Stimulated activated naive CD4-positive, alpha-beta T cell treated with Interleukin-2 at 50 U/mL for 16 hours (primary cell): Measurements from ENCODE around the gene RAB17.
"Not testable (repeated sequence)": the region's sequence is repeated elsewhere in the genome, so short reads cannot be mapped to it uniquely, and the experiment has no call there.

Experiments used
- DNase-seq: peaks from one replicate; lab custom pipeline; 2025; lab: John Stamatoyannopoulos, UW

Gene RAB17

DNA sequence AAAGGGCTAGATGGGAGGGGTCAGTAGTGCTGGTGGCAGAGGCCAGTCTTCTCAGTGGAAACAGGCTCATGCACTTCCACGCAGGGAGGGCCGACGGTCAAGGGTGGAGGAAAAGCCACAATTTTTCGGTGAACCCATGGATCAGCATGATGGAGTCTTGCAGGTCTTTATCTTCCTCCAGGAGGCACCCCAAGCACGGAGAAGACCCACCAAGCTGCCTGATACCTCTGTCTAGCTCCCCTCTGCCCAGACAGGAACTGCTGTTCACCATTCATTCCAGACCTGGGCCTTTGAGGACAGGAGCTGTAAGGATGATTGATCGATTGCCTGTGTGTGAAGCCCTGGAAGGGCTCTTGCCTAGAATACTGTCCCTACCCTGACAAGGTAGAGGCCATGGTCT is 34.0 kb upstream of the RAB17 start:
- DNase-seq = no peak

DNA sequence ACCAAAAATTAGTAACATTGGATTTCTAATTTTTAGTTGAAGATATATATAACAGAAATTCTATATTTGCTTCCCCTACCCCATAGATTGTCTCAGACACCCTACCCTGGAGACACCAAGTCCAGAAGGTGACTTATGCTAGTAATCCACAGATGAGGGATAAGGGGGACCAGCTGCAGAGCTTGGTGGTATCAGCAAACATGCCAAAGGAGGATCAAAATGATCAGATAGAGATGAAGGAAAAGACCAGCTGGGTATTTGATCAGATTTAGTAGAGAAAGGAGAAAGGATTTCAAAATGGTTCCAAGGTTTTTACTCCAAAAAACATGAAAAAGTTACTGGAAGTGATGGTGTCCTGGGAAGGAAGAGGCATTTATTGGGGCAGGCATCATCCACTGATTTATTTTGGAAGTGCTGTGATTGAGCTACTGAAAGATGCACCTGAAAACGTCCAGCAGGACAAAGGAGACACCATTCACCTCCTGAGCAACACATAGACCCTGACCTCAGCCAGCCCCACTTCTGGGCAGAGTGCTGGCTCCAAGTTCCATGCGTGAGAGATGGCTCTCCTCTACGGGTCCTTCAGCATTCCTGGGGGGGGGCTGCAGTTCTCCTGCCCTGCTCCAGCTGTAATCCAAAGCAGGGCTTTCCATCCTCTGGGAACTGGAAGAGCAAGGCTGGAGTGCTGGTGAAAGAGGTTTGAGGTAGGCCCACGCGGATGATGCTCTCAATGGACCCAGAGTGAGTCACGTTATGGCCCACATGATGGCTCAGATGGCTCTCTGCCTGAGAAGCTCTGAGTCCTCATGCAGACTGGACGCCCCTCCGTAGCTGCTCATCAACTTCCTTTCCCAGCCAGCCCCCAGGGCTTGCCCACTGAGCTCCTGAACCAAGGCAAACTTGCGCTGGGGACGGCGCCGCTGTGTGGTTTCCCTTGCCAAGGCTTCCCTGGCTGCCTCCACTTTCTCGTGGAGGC is 33.2 kb upstream of the RAB17 start:
- no peak for DNase-seq

DNA sequence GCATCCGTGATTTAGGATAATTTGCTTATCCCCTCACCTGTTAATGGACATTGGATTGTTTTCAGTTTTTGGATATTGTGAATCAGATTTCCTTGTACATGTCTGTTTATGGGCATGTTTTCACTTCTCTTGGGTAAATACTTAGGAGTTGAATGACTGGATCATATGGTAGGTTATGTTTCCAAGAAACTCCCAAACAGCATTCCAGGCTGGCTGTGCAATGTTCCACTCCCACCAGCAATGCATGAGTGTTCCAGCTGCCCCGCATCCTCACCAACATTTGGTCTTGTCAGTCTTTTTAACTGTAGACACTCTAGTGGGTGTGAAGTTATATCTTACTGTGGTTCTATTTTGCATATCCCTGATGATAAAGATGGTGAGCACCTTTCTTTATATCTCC is 27.9 kb upstream of the RAB17 start:
- DNase-seq = no peak

DNA sequence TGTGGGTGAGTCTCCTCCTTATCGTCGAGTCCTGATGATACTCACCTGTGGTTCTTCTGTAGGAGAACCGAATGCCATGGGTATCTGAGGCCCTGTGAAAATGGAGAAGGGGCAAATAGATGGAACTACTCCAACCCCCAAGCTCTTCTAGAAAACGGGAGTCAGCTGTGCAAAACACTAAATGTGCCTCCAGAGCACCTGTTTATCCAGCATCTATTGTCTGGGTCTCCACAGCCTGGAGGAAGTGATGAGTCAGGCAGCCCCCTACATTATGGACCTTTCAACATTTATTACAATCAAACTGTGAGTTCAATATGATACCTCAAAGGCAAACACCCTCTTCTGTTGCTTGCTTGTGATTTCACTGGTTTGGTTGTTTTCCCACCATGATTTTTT is 27.1 kb upstream of the RAB17 start:
- no peak for DNase-seq

DNA sequence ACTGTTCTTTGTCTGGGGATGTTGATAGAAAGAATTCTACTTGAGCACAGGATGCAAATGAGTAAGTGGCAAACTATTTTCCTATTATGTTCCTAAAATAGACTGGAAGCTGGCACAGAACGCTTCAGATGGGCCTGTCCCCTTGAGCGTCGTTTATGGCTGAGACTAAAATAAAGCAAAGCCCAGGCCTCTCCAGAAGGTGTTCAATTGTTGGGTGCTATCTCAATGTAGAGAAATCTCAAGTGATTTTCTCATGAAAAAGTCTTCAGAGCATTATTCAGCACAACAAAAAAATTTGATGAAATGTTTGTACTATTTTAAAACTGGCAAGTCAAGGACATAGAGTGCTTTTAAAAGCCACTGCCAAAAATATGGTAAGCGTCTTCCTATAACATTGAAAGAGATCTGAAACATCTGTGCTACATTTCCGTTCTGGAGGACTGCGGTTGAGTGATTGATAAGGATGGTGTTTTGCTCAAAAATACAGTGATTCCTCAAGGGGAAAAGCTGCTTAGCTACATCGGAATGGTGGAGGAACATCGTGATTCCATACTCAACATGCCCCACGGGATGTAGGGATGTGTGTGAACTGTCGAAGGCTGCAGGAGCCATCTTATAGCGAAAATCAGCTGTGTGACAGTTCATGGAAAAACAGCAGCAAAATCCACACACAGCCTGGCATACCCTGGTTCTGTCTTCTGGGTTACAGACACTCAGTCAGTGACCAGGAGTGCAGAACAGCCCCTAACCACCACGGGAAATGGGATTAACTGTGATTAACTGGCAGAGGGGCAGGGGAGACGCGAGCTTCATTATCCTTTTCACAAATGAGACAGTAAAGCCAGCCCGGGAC is 26.4 kb upstream of the RAB17 start:
- no peak for DNase-seq

DNA sequence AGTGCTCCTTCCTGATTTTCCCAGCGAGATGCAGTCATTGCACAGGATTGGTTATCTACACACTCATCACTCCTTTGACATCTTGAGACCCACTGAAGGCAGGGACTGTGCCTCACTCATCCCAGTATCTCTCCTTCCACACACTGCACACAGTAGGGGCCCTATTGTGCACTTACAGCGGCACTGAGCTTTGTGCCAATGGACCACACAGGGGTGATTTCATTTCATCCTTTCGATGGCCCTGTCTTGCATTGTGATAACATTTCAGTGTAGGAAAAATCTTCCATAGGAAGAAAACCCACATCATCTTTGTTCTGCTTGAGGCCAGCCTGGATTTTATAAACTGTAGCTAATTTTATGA is 25.8 kb upstream of the RAB17 start:
- DNase-seq = no peak

DNA sequence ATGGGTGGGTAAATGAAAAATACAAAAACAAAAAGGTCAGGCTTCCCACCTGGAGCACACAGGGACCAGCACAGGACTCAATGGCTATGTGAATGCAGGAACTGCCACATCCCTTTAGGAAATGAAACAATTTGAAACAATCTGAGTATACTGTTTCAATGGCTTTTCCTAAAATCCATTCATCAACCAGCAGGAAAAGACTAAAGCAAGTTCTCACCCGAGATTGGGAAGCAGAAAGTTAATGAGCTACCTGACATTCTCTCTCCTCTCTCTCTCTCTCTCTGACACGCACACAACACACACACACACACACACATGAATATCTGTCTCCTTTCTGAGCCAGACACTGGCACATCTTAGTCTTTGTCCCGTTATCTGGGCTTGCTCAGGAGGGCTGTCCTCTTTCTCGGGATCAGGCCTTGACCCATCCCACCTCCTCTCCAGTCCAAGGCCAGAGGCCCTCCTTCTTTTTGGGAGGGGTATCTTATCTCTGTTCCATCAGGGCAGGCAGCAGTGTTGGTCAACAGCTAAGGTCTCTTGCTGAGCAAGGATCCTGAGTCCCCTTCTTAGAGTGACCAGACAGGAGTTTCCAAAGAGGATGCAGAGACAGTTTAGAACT is 25.2 kb upstream of the RAB17 start:
- no peak for DNase-seq

DNA sequence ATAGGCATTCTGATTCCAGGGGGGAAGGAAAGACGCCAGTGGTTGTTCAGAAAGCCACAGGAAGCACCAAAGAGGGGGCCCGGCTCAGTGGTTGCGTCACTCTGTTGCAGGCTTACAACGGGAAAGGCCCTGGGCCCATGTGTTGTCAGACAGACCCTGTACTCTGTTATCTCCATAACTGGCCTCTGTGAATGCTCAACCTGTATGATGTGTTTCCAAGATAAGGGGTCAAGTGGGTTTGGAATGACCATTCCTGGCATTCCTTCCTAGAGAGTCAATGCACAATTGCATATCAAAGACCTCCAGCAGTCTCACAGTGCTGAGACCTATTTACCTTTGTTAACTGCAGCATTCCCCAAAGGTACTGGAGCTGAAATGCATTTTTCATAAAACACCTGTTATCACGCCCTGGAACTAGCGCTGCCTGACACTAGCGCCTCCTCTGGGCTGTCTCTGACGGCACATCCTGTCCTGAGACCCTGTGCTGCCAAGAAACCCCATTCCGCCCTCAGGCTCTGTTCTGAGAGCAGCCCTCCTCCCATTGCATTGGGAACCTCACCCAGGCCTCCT is 23.7 kb upstream of the RAB17 start:
- DNase-seq = no peak

DNA sequence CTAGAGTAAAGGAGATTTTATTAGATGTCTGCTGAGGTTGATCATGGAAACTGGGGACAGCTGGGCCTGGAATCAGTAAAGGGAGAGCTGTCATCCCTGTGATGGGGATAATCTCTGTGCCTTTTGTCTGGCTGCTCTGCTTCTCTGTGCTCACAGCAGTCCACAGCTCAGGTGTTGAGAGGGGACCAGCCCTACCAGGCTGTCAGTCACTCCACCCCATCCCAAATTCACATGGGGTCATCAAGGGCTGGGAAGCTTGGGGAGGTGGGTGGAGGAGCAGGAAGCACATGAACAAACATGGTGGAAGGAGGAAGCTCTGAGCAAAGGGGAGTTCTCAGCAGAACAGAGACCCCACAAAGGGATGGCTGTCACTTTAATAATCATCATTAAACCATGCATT is 23.1 kb upstream of the RAB17 start:
- no peak for DNase-seq

DNA sequence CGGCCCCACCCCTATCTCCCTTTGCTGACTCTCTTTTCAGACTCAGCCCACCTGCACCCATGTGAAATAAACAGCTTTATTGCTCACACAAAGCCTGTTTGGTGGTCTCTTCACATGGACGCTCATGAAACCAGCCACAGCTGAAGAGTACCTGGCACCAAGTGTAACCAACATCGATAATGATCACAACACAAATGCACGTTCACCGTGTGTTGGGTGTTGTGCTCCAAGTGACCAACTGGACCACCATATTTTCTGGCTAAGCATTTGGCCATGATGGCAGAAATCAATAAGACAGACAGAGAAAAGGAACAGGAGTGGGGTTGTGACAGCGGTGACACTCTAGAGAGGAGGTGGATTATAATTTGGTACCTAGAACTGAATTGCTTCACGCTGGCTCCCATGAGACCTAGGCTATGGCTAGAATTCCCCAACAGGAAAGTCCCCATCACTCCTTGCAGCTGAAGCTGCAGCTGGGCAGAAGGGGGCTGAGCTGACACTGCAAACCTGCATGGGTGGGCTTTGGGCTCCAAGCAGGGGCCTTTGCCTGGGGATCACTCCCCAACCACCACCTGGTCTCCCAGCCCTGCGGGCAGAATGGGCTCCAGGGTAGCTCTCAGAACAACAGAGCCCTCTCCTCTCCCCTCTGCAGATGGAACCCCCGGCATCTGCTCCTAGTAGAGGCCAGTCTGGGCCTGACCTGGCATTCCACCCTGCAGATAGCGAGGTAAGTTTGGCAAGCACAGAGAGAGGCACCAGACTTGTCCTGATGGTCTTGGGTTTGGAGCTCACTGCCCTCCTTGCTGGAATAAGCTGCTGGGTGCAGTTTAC is 22.2 kb upstream of the RAB17 start:
- no peak for DNase-seq

DNA sequence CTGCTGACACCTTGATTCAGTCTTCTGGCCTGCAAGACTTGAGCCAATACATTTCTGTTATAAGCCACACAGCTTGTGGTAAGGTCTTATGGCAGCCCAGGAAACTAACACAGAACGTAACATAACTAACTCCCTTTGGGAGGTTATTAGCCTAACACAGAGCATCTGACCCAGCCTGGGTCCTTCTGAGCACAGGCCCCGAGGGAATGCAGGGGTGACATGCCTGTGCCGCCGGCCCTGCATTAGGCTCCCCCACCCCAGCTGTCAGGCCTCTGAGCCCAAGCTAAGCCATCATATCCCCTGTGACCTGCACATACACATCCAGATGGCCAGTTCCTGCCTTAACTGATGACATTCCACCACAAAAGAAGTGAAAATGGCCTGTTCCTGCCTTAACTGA is 16.0 kb upstream of the RAB17 start:
- not testable (repeated sequence) for DNase-seq

DNA sequence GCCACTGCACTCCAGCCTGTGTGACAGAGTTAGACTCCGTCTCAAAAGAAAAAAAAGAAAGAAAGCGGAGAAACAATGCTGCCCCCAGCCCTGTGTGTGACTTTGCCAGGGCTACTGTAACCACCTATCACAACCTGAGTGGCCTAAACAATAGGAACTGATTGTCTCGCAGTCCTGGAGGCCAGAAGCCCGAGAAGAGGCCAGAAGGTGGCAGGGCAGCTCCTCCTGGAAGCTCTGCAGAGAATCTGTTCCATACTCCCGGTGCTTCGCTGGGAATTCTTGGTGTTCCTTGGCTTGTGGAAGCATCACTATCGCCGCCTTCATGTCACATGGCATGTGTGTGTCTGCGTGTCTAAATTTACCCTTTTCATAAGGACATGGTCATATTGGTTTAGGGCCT is 14.4 kb upstream of the RAB17 start:
- no peak for DNase-seq

DNA sequence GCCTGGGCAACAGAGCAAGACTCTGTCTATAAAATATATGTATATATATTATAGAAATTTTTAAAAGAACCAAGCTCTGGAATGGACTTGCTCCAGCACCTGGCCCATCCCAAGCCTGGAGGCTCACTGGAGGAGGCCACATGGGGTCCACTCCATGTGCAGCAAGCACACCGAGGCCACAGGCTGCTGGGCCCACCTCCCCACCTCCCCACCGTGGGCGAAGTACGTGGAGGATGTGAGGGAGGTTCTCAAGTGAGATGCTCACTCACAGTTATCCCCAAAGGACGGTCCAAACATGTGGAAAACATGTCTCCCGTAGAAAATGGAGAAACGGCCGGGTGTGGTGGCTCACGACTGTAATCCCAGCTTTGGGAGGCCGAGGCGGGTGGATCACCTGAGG is 13.9 kb upstream of the RAB17 start:
- DNase-seq = no peak

DNA sequence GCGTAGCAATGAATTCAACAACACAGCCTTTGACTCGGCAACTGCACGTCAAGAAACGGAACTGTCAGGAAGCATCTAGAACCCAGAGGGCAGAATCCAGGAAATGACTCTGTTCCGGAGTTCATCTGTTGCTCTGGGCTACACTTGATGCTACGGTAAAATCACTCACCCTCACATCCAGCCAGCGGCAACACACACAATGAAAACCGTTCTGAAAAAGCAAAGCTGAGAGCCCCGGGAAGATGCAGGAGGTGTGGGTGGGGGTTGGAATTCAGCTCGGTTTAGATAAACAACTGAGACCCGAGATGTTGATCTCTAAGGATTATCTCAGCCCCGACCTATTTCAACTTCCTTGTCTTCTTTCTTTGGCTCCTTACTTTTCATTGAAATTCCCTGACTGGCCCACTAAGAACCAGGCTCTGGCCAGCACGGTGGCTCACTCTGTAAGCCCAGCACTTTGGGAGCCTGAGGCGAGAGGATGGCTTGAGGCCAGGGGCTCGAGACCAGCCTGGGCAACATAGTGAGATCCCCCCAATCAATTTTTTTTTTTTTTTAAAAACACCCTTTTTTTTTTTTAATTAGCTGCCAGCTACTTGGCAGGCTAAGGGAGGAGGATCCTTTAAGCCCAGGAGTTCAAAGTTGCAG is 13.3 kb upstream of the RAB17 start:
- peak; percentile 35 for DNase-seq

DNA sequence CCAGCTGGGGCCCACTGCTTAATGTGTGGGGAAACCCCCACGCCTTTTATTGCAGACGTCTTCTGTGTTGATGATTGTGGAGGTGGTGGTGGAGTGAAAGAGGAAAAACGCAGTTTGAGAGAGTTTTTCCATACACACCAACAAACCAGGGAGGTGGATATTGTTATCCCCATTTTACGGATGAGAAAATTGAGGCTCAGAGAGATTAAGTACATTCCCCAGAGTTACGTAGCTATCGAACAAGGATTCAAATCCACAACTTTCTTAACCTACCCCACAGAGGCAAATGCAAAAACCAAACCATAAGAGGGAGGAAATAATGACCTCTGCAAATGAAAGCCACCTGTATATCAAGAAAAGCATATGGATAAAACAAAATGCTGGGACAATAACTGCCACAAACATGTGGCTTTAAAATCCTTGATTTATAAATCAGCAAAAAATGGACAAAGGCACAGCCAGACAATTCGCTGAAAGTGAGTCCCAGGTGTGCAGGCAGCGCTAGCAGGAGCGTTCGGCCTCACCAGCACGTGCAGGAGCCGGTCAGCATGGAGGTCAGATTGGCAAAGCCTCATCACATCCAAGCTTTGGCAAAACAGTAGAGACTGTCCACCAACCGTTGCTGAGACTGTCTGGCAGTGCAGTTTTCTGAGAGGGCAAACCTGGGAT is 12.6 kb upstream of the RAB17 start:
- DNase-seq = no peak

DNA sequence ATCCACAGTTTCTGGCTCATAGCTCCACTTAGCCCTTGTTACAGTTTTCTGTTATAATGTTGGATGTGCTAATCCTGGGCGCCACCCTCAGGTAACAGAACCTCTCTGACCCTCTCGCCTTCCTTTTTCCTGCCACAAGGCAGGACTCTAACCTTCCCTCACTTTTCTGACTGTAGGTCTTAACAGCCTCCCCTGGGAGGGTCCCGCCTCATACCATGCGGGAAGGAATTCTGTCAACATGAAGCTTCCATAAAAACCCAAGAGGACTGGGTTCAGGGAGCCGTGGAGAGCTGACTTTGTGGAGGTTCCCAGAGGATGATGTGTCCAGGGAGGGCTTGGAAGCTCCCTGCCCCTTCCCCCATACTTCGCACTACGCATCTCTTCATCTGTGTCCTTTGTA is 11.9 kb upstream of the RAB17 start:
- DNase-seq = no peak

DNA sequence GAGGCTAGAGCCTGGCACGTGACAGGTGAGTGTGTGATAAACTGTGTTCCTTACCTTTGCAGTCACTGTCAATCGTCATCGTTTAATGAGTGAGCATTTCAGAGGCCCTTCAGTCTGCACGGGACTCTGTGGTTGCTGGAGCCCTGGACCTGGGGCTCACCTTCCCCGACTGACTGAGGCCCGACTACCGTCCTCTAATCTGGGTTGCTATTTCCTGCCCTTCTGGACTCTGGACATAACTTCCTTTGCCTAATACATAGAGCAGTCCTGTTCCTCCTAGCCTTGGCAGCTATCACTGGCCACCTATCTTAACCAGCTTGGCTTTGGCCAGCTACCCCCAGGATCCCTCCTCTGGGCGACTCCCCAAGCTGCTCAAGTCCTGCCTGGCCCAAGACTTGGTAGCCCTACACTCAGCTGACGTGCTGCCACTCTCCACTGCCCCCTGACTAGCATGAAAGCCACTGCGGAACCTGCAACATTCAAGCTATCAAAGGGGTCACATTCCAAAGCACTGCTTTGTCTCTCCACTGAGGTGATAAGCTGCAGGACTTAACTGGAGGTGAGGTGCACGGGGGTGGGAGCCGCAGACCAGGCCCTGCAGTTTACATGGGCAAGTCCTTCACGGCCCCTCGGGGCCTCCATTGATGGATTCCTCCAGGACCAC is 11.1 kb upstream of the RAB17 start:
- DNase-seq = no peak

DNA sequence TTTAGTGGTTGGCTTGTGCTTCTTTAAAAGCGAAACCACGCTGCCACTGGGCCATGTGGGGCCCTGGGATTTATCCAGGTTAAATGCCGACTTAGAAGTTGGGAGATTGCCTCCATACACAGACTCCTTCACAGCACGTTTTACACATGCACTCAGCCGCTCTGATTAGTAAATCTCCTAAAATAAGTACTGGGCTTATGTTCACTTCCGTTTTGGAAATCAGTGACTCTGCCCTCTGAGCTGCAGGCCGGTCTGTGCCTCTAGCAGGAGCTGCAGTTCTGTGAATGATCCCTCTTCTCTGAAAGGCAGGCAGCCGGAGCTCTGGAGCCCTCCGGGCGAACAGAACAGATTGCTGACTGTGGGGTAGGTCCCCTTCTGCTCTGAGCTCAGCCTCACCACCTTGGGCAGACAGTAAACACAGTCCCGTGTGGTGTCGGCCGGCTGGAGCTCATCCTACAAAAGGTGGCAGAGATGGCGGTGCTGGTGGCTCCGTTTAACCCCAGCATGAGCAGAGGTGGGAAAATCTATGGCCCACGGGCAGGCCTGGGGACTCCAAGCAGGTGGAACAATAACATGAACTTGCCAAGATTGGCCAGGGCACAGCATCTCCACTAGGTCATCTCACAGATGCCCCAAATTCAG is 9.8 kb upstream of the RAB17 start:
- DNase-seq = no peak

DNA sequence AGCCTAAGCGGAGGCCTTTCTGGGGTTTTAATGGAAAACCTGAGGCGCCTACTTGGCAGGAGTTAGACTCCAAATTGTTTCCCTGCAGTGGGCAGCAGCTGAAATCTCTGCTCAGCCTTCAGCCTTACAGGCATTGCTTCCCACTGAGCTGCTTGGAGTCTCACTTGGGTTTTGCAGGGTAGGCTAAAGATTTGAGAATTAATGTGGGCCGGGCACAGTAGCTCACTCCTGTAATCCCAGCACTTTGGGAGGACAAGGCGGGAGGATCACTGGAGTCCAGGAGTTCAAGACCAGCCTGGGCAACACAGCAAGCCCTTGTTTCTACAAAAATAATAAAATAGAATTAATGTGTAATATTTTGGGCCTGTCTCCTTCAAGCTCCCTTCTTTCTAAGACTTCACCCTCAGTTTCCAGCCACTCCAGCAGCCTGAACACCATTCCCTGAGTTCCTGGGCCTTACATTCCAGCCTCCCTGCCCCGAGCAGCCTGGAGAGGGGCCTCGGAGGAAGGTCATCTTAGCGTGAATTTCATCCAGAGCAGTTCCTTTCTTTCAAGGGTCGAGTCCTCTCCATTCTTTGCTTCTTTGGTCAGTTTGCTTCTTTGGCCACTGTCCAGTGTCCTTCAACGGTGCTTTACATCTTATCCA is 9.1 kb upstream of the RAB17 start:
- DNase-seq = no peak
